GM06990 (cell line): ENCODE data around the gene RCL1.

Experiments
- DNase-seq: peaks from one replicate; pipeline ENCODE4 v3.0.0-alpha.2; 2011; ENCODE audit not compliant: insufficient read length; ENCODE audit errors: extremely low read depth
- H3K27me3 ChIP-seq: replicated peaks from 2 replicates; pipeline ENCODE4 v1.6.0; 2011; ENCODE audit warnings: low read length; ENCODE audit not compliant: control insufficient read depth, insufficient read depth
- H3K36me3 ChIP-seq: 2 replicates; pipeline ENCODE4 v1.5.1; 2011; ENCODE audit warnings: low read length; ENCODE audit not compliant: control insufficient read depth, insufficient read depth
- H3K4me3 ChIP-seq: replicated peaks from 2 replicates; pipeline ENCODE4 v1.5.1; 2011; ENCODE audit warnings: low read depth, mild to moderate bottlenecking, control low read depth, low read length
- TF ChIP-seq, protein P1 (sequence below): IDR thresholded peaks from 2 replicates; pipeline ENCODE4 v1.5.1; 2011; ENCODE audit warnings: low read length, control low read depth, mild to moderate bottlenecking, inconsistent platforms; ENCODE audit not compliant: insufficient read depth, poor library complexity, severe bottlenecking

RCL1 gene

DNA sequence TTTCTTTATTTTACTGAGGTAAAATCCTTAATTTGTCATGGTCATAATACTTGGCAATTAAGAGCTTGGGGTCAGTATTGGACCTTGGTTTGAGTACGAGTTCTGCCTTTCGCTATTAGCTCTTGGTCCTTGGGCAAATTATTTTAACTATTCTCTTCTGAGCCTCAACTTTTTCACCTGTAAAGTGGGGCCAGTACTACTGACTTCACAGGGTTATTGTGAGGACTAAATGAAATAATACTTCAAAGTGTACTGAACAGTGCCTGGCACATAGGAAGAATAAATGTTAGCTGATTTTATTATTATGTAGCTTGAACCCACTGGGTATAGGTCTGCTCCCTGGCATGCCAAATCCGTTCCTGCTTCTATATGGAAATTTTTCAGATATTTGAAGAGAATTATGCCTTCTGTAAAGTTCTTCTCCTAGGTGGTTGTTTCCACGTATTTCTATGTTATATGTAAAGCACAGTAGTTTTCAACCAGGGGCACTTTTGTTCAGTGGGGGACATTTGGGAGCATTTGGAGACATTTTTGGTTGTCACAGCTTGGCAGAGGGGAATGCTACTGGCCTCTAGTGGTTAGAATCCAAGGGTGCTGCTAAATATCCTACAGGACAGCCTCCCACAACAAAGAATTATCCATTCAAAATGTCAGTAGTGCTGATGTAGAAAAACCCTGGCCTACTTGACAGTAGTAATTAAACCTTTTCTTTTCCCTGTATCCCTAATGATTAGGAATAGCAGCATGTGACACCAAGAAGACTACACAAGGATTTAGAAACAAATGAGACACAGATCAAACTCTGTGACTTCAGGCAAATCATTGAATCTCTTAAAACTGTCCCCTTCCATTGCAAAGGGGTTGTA is 4.5 kb downstream of the RCL1 start:
- H3K4me3 ChIP-seq: 0 out of 2 replicates have a peak overlapping the region, but pooled peaks have one; percentile 7
- no peaks in the 10 kb centered on the region for H3K27me3 ChIP-seq
- H3K36me3 ChIP-seq: no peaks in the 10 kb centered on the region
- TF ChIP-seq, protein P1, sequence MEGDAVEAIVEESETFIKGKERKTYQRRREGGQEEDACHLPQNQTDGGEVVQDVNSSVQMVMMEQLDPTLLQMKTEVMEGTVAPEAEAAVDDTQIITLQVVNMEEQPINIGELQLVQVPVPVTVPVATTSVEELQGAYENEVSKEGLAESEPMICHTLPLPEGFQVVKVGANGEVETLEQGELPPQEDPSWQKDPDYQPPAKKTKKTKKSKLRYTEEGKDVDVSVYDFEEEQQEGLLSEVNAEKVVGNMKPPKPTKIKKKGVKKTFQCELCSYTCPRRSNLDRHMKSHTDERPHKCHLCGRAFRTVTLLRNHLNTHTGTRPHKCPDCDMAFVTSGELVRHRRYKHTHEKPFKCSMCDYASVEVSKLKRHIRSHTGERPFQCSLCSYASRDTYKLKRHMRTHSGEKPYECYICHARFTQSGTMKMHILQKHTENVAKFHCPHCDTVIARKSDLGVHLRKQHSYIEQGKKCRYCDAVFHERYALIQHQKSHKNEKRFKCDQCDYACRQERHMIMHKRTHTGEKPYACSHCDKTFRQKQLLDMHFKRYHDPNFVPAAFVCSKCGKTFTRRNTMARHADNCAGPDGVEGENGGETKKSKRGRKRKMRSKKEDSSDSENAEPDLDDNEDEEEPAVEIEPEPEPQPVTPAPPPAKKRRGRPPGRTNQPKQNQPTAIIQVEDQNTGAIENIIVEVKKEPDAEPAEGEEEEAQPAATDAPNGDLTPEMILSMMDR: peak; percentile 84
- no peak for DNase-seq

- 0 out of 2 replicates have a peak overlapping the region, but pooled peaks have one; percentile 7 for H3K4me3 ChIP-seq
- TF ChIP-seq, protein P1: no peak
- H3K36me3 ChIP-seq: no peaks in the 10 kb centered on the region
- no peak for DNase-seq
- no peaks in the 10 kb centered on the region for H3K27me3 ChIP-seq
These were observed 5.1 kb downstream of the RCL1 start for GRCh38 chr9:4797854-4798150.

DNA sequence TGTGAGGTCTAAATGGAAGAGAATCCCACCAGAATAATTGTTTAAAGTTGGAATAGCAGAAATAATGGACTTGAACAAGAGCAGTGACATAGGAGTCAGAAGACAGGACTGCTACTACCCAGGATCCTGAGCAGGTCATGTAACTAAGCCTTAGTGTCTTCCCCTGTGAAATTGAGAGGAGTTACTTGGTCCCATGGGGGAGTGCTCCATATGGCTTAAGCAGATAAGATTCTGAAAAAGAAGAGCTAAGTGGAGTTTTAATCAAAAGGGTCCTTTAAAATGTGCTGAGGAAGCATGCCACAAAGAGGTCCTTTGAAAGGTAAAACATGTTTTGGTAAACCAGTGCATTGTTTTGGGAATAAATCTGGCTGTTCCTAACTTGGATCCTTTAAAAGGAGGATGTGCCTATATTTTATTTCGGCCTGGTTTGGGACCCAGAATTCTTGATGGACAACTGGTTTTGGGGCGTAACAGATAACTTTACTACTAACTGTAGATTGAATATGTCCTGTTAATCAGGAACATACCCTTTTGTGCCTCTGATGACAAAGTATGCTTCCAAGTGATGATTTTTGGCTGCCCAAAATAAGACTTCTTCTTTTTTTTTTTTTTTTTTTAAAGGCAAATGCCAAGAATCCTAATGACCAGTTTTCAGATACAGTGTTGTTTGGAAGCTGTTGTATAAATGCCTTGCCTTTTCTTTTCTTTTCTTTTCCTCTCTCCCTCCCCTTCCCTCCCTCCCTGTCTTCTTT is 5.7 kb downstream of the RCL1 start:
- TF ChIP-seq, protein P1: no peak
- DNase-seq: no peak
- Histone ChIP-seq H3K27me3 (no peaks in the 10 kb centered on the region), H3K36me3 (no peaks in the 10 kb centered on the region), H3K4me3 (no peak overlapping the region)

DNA sequence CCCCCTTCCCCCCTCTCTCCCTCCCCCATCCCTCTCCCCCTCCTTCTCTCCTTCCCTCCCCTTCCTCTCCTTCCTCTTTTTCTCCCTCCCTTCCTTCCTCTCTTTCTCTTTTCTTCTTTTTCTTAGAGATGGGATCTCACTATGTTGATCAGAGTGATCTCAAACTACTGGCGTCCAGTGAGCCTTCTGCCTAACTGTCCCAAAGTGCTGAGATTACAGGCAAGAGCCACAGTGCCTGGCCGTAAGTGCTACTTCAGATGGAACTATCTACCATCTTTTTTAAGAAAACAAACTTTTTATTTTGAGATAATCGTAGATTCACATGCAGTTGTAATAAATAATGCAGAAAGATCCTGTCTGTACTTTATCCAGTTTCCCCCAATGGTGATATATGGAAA is 6.3 kb downstream of the RCL1 start:
- Histone ChIP-seq H3K27me3 (no peaks in the 10 kb centered on the region), H3K4me3 (no peak overlapping the region), H3K36me3 (no peaks in the 10 kb centered on the region; the same call in 1 of the 2 replicates)
- TF ChIP-seq, protein P1: no peak
- DNase-seq: no peak

DNA sequence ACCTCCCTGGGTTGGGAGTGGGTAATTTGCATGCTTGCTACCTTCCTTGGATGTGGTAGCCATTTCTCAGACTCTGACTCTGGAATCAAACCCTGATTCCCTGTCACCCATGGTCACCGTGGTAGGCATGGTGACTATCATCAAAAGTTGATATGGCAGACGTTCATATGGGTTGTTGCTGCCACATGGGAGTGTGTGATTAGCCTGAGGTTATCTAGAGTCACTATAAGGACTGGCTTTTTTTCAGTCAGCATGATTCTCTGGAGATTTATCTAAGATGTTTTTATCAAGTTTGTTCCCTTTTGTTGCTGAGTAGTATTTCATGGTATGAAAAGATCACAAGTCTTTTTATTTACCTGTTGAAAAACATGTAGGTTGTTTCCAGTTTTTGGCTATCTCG is 7.0 kb downstream of the RCL1 start:
- Histone ChIP-seq H3K27me3 (no peaks in the 10 kb centered on the region), H3K4me3 (no peak overlapping the region), H3K36me3 (no peaks in the 10 kb centered on the region; the same call in none of the 2 replicates)
- no peak for DNase-seq
- TF ChIP-seq, protein P1: no peak
